ENCODE measurements around the gene PCSK4.

GRCh38 chr19:1523412-1524286, 33.5 kb upstream of the PCSK4 start, which contains the start of gene PLK5:
- TF ChIP-seq ZNF239 (tag by site-specific recombination; IDR thresholded peaks at IDR 0.05) (no peak), CTCF (tag by site-specific recombination; IDR thresholded peaks at IDR 0.05) (no peak), ZNF266 (tag by site-specific recombination; IDR thresholded peaks at IDR 0.05; ENCODE audit: low read depth) (no peak), ZNF580 (tag by site-specific recombination; IDR thresholded peaks at IDR 0.05) (no peak), ZNF292 (tag by site-specific recombination; IDR thresholded peaks at IDR 0.05; ENCODE audit: borderline replicate concordance, low read depth) (no peak)

Data from HEK293 (cell line).